CD14-positive monocyte (primary cell): Measurements from ENCODE around the gene DOCK3. TPM values are rescaled to one million over a fixed set of nuclear protein-coding genes. Genes with fewer than 3 reads are reported as not detected.
"Not testable (repeated sequence)": the region's sequence is repeated elsewhere in the genome, so short reads cannot be mapped to it uniquely, and the experiment has no call there.

Source experiments
- DNase-seq, 3 donors: peaks; one replicate each; pipeline ENCODE4 v3.0.0-alpha.2; 2011 to 2022
- H2AFZ ChIP-seq: 2 replicates; pipeline ENCODE4 v1.6.0; 2012; ENCODE audit warnings: mild to moderate bottlenecking, low read depth, low read length, inconsistent platforms; ENCODE audit not compliant: insufficient read depth, poor library complexity, severe bottlenecking
- H3K27ac ChIP-seq, 2 donors: 1 replicate in 1 of 2; 2 replicates in 1 of 2; pipeline ENCODE4 v1.5.1; 2012 to 2013; ENCODE audit warnings: low read length in 2 of 2, control low read depth in 1 of 2, inconsistent platforms in 1 of 2, low read depth in 1 of 2, mild to moderate bottlenecking in 1 of 2
- H3K27me3 ChIP-seq, 2 donors: one replicate each; pipeline versions ENCODE4 v1.6.0 to v1.6.1; 2011 to 2013; ENCODE audit warnings: low read length in 2 of 2; ENCODE audit not compliant: control insufficient read depth in 2 of 2, insufficient read depth in 2 of 2
- H3K36me3 ChIP-seq, 2 donors: replicated peaks in 1 of 2; 1 replicate in 1 of 2; 2 replicates in 1 of 2; pipeline versions ENCODE4 v1.5.1 to v1.6.1; 2012 to 2013; ENCODE audit warnings: low read length in 2 of 2, control low read depth in 1 of 2, inconsistent platforms in 1 of 2, mild to moderate bottlenecking in 1 of 2; ENCODE audit not compliant: insufficient read depth in 2 of 2, control insufficient read depth in 1 of 2
- H3K4me1 ChIP-seq, 2 donors: 1 replicate in 1 of 2; 2 replicates in 1 of 2; pipeline versions ENCODE4 v1.5.1 to v1.6.1; 2012 to 2013; ENCODE audit warnings: low read length in 2 of 2, control low read depth in 1 of 2, inconsistent platforms in 1 of 2, mild to moderate bottlenecking in 1 of 2, moderate library complexity in 1 of 2; ENCODE audit not compliant: insufficient read depth in 2 of 2, control insufficient read depth in 1 of 2
- H3K4me2 ChIP-seq: replicated peaks from 2 replicates; pipeline ENCODE3; 2012; ENCODE audit warnings: low read length, moderate library complexity, mild to moderate bottlenecking; ENCODE audit not compliant: poor library complexity, severe bottlenecking; ENCODE audit errors: extremely low read depth
- H3K4me3 ChIP-seq, 3 experiments: fragments of 200-600 bp in 1 of 3; sonication (generic) in 1 of 3; replicated peaks in 1 of 3; 1 replicate in 2 of 3; 2 replicates in 1 of 3; pipeline ENCODE4 v1.5.1; 2011 to 2013; ENCODE audit warnings: low read length in 3 of 3, mild to moderate bottlenecking in 3 of 3, control low read depth in 2 of 3, low read depth in 2 of 3, inconsistent platforms in 1 of 3, moderate library complexity in 1 of 3
- H3K79me2 ChIP-seq: 2 replicates; pipeline ENCODE4 v1.6.0; 2012; ENCODE audit warnings: mild to moderate bottlenecking, control low read depth, inconsistent platforms, low read length, moderate library complexity; ENCODE audit not compliant: insufficient read depth
- H3K9ac ChIP-seq: 2 replicates; pipeline ENCODE4 v1.6.0; 2017; ENCODE audit warnings: low read length, mild to moderate bottlenecking; ENCODE audit not compliant: insufficient read depth, poor library complexity, severe bottlenecking
- H3K9me3 ChIP-seq, 2 donors: replicated peaks in 1 of 2; 1 replicate in 1 of 2; 2 replicates in 1 of 2; pipeline versions ENCODE4 v1.5.1 to v1.6.1; 2012 to 2013; ENCODE audit warnings: low read length in 2 of 2, control low read depth in 1 of 2; ENCODE audit not compliant: control insufficient read depth in 1 of 2, insufficient read depth in 1 of 2
- H4K20me1 ChIP-seq: 2 replicates; pipeline ENCODE4 v1.6.0; 2012; ENCODE audit warnings: mild to moderate bottlenecking, low read length, control low read depth, moderate library complexity; ENCODE audit not compliant: insufficient read depth
- H3K27ac Mint-ChIP-seq, 7 donors: one replicate each; pipeline ENCODE4 v1.8.0; 2020; ENCODE audit warnings: mild to moderate bottlenecking in 7 of 7, mixed read lengths in 7 of 7, moderate library complexity in 6 of 7, inconsistent platforms in 2 of 7
- H3K27me3 Mint-ChIP-seq, 3 donors: one replicate each; pipeline ENCODE4 v1.8.0; 2021 to 2022; ENCODE audit warnings: low read depth in 3 of 3, mild to moderate bottlenecking in 3 of 3, mixed read lengths in 3 of 3, moderate library complexity in 3 of 3, inconsistent platforms in 1 of 3
- H3K36me3 Mint-ChIP-seq, 2 donors: one replicate each; pipeline ENCODE4 v1.8.0; 2020; ENCODE audit warnings: mixed read lengths in 2 of 2, inconsistent platforms in 1 of 2, mild to moderate bottlenecking in 1 of 2
- H3K4me1 Mint-ChIP-seq: one replicate; pipeline ENCODE4 v1.8.0; 2020; ENCODE audit warnings: mild to moderate bottlenecking, mixed read lengths
- H3K4me3 Mint-ChIP-seq, 2 donors: one replicate each; pipeline ENCODE4 v1.8.0; 2020; ENCODE audit warnings: mild to moderate bottlenecking in 2 of 2, mixed read lengths in 2 of 2, moderate library complexity in 1 of 2
- H3K9me3 Mint-ChIP-seq, 7 donors: one replicate each; pipeline ENCODE4 v1.8.0; 2020 to 2022; ENCODE audit warnings: mixed read lengths in 7 of 7, mild to moderate bottlenecking in 6 of 7, moderate library complexity in 6 of 7, inconsistent platforms in 2 of 7
- WGBS: methylation state at CpG from one replicate; pipeline ENCODE4 v1.1.5; 2013; ENCODE audit warnings: missing lambda C conversion rate; ENCODE audit not compliant: insufficient coverage; 5-methylcytosine and 5-hydroxymethylcytosine counted together
- intact Hi-C, 2 donors: fragments of 100-400 bp; cut with micrococcal nuclease; formaldehyde crosslinking; loops; one replicate each; pipeline versions ENCODE4 v1.15.0 to v1.15.1; 2023
- polyA plus RNA-seq, 3 donors: library from polyadenylated mRNA; depleted of rRNA in 1 of 3; unstranded in 2 of 3; stranded (reverse) in 1 of 3; fragments of 300-500 nt in 2 of 3; fragments of >200 nt in 1 of 3; fragmentation: Illumina TruSeq in 2 of 3; gene quantifications; 1 replicate in 2 of 3; 2 replicates in 1 of 3; pipeline ENCODE4 v1.2.3, GENCODE V29; 2012 to 2021
- TF ChIP-seq, protein P1 (sequence below): fragments of 200-600 bp; IDR thresholded peaks from one replicate; pipeline ENCODE4 v1.8.0; 2022; ENCODE audit warnings: antibody characterized with exemption, mild to moderate bottlenecking

DOCK3 gene
- polyA plus RNA-seq, 3 donors: 0.03 TPM; not detected in 1

DNA sequence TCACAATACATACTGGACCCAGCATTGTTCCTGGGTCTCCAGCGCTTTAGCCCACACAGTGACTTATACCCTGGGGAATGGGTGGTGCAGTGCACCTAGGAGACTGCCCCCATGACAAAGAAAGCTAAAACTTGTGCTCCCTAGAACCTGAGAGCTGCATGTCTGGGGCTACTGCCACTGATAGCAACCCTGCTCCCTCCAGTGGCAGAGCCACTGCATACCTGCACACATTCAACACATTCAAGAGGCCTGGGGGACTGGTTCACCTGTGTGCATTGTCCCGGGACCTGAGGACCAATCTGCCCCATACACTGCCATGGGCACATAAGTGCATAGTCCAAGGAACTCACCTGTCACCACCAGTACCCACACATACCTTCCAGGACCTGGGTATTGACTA lies 407.6 kb downstream of the DOCK3 start:
- H3K27me3 ChIP-seq: no peaks in the 10 kb centered on the region
- H3K9ac ChIP-seq: no peak overlapping the region
- intact Hi-C loops: no loop called here
- no peaks in the 10 kb centered on the region for H4K20me1 ChIP-seq
- no peak for DNase-seq
- WGBS: 75% methylated on average over 1 of the region's 2 CpGs
- H3K4me1 ChIP-seq: no peaks in the 10 kb centered on the region
- H2AFZ ChIP-seq: no peak overlapping the region
- TF ChIP-seq, protein P1, sequence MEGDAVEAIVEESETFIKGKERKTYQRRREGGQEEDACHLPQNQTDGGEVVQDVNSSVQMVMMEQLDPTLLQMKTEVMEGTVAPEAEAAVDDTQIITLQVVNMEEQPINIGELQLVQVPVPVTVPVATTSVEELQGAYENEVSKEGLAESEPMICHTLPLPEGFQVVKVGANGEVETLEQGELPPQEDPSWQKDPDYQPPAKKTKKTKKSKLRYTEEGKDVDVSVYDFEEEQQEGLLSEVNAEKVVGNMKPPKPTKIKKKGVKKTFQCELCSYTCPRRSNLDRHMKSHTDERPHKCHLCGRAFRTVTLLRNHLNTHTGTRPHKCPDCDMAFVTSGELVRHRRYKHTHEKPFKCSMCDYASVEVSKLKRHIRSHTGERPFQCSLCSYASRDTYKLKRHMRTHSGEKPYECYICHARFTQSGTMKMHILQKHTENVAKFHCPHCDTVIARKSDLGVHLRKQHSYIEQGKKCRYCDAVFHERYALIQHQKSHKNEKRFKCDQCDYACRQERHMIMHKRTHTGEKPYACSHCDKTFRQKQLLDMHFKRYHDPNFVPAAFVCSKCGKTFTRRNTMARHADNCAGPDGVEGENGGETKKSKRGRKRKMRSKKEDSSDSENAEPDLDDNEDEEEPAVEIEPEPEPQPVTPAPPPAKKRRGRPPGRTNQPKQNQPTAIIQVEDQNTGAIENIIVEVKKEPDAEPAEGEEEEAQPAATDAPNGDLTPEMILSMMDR: no peak
- H3K27ac Mint-ChIP-seq: no peak overlapping the region
- peaks cover 11 to 52% (median 38%) of the 10 kb centered on the region in 7 donors for H3K9me3 Mint-ChIP-seq
- H3K36me3 ChIP-seq: no peaks in the 10 kb centered on the region
- H3K4me3 ChIP-seq: no peak overlapping the region
- peaks cover 0 to 2% (median 0%) of the 10 kb centered on the region in 3 donors for H3K27me3 Mint-ChIP-seq
- H3K79me2 ChIP-seq: no peaks in the 10 kb centered on the region
- no peak overlapping the region for H3K4me3 Mint-ChIP-seq
- H3K9me3 ChIP-seq: peaks cover 23 to 26% of the 10 kb centered on the region in 2 donors
- H3K4me2 ChIP-seq: no peak overlapping the region
- H3K27ac ChIP-seq: no peak overlapping the region
- no peaks in the 10 kb centered on the region for H3K36me3 Mint-ChIP-seq
- no peaks in the 10 kb centered on the region for H3K4me1 Mint-ChIP-seq

DNA sequence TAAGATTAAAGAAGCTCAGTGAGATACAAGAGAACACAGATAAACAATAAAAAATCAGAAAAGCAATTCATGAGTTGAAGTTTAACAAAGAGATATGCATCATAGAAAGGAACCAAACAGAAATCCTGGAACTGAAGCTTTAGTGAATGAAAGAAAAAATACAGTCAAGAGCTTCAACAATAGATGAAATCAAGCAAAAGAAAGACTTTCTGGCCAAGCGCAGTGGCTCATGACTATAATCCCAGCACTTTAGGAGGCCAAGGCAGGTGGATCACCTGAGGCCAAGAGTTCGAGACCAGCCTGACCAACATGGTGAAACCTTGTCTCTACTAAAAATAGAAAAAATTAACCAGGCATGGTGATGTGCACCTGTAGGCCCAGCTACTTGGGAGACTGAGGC lies 408.8 kb downstream of the DOCK3 start:
- no peaks in the 10 kb centered on the region for H3K4me1 ChIP-seq
- no peak for DNase-seq
- intact Hi-C loops: no loop called here
- H3K4me2 ChIP-seq: no peak overlapping the region
- TF ChIP-seq, protein P1: no peak
- peaks cover 0 to 3% (median 0%) of the 10 kb centered on the region in 3 donors for H3K27me3 Mint-ChIP-seq
- H3K4me3 Mint-ChIP-seq: no peak overlapping the region
- no peaks in the 10 kb centered on the region for H3K36me3 Mint-ChIP-seq
- no peaks in the 10 kb centered on the region for H3K79me2 ChIP-seq
- H3K9ac ChIP-seq: no peak overlapping the region
- no peak overlapping the region for H3K4me3 ChIP-seq
- no peak overlapping the region for H2AFZ ChIP-seq
- H3K27ac Mint-ChIP-seq: no peak overlapping the region
- H3K27ac ChIP-seq: no peak overlapping the region
- WGBS: 94% methylated on average over 2 of the region's 2 CpGs
- H3K4me1 Mint-ChIP-seq: no peaks in the 10 kb centered on the region
- no peaks in the 10 kb centered on the region for H3K36me3 ChIP-seq
- H3K27me3 ChIP-seq: no peaks in the 10 kb centered on the region
- peaks cover 23 to 26% of the 10 kb centered on the region in 2 donors for H3K9me3 ChIP-seq
- H4K20me1 ChIP-seq: no peaks in the 10 kb centered on the region
- H3K9me3 Mint-ChIP-seq: peaks cover 11 to 53% (median 38%) of the 10 kb centered on the region in 7 donors

DNA sequence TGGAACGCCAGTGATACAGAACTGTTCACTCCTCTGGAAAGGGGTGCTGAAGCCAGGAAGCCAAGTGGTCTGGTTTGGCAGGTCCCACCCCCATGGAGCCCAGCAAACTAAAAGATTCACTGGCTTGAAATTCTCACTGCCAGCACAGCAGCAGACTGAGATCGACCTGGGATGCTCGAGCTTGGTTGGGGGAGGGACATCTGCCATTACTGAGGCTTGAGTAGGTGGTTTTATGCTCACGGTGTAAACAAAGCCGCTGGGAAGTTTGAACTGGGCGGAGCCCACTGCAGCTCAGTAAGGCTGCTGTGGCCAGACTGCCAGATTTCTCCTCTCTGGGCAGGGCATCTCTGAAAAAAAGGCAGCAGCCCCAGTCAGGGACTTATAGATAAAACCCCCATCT lies 417.4 kb downstream of the DOCK3 start:
- H3K27ac Mint-ChIP-seq, H3K9ac ChIP-seq, intact Hi-C loops: not testable (repeated sequence)

More for the DNA sequence above, 417.4 kb downstream of the DOCK3 start:
- WGBS: 74% methylated on average over 4 of the region's 6 CpGs
- not testable (repeated sequence) for DNase-seq, H2AFZ ChIP-seq, H3K9me3 ChIP-seq, H3K9me3 Mint-ChIP-seq, H3K4me1 ChIP-seq, H3K79me2 ChIP-seq, H3K4me1 Mint-ChIP-seq, H3K4me2 ChIP-seq, H3K36me3 ChIP-seq, H3K27ac ChIP-seq, H3K27me3 ChIP-seq, H3K27me3 Mint-ChIP-seq, H3K4me3 Mint-ChIP-seq, H3K36me3 Mint-ChIP-seq, H4K20me1 ChIP-seq, H3K4me3 ChIP-seq
